GM21447 (cell line): Measurements from ENCODE around the gene ATP1A3.
"Not testable (repeated sequence)": the region's sequence is repeated elsewhere in the genome, so short reads cannot be mapped to it uniquely, and the experiment has no call there.

Experiments
- ATAC-seq: cut with Tn5 transposase; IDR thresholded peaks from one replicate; pipeline ENCODE4 v1.9.1; 2021; ENCODE audit not compliant: unreplicated experiment

The ATP1A3 gene

DNA sequence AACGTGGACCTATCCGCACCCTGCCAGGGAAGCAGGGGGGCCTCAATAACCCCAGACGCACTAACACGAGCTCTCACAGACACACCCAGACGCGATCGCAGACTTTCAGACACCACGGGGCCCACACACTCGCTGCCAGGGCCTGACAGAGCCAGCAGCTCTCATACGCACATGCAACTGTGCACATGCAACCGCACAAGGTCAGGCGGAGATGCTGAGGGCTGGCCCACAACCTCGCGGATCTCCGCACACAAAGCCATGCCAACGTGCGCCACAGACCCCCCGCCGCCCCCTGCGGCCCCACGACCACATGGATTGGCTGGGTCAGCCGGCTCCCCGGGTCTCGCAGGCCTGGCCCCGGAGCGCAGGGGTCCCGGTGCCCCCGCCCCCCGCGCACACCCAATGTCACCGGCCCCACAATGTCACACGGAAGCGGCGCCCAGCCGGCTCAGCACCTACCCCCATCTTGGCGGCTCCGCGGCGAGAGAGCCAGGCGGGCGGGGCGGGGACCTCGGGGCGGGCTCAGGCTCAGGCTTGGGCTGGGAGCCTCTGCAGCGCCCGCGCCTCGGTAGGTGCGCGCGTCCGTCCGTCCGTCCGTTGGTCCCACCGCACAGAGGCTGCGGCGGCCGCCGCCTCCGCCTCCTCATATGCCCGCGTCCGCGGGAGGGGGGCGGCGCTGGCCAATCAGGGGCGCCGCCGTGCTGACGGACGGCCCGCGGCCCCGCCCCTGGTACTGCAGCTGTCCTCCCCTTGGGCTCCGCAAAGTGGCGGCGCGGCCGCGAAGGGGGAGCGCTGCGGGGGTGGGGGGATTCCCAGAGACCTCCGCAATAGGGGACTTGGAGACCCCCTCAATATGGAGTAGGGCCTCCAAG lies at the start of gene ATP1A3:
Gene ATP1A3, minus strand, starts transcription at position 619 of the 872 bp plus-strand sequence. Its CDS starts 154 bp downstream, at position 465.
- ATAC-seq = no peak

DNA sequence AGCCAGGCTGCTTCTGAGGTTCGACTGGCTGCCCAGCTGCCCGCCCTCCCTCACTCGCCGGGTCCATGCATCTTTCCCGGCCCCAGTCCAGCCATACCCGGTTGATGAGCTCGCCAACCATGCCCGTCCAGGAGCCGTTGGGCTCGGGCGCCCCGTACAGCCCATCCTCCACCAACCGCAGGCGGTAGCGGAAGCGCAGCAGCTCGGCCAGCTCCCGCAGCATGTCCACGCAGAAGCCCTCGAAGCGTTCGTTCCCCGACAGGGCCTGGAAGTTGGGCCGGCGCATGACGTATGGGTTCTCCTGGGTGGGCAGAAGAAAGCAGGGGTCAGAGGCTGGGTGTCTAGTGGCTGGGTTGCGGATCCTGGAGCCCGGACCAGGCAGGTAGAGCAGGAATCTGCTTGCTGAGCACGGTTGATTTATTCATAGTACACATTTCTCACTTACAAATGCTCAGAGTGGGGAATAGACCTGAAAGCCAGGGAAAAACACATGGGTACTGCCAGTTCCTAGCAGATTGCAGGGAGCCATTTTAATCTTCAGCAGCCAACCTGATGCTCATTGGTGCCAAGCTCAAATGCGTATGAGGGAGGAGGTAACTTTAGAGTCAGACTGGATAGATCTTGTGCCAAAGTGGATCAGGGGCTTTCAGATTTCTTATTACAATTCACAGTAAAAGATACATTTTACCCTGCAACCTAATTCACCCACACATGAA lies 48.6 kb upstream of the ATP1A3 start:
- no peak for ATAC-seq

DNA sequence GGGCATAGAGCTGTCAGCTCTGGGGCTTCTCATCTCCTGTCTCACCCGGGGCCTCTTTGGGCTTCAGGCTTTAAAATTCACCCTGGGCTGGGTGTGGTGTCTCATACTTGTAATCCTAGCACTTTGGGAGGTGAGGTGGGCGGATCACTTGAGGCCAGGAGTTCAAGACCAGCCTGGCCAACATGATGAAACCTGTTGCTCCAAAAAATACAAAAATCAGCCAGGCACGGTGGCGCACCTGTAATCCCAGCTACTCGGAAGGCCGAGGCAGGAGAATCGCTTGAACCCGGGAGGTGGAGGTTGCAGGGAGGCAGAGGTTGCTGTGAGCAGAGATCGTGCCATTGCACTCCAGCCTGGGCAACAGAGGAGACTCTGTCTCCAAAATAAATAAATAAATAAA lies 46.5 kb upstream of the ATP1A3 start:
- not testable (repeated sequence) for ATAC-seq

- no peak for ATAC-seq
Observed at GRCh38 chr19:42040031-42040430, 46.0 kb upstream of the ATP1A3 start.

DNA sequence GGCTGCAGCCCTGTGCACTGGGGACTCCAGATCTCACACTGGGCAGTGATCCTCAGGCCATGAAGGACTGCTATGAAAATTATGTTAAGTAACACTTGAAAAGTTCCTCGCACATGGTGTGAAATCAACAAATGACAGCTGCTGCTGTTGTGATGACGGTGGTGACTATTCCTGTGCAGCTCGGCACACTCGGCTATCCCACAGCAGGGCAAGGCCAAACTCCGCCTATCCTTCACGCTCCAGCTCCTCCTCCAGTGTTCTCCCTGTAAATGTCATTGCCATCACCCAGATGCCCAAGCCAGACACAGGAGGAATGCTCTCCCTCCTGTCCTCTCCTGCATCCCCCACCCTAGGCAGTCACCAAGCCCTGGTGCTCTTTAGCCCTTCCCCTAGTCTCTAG lies 44.6 kb upstream of the ATP1A3 start:
- ATAC-seq = no peak

DNA sequence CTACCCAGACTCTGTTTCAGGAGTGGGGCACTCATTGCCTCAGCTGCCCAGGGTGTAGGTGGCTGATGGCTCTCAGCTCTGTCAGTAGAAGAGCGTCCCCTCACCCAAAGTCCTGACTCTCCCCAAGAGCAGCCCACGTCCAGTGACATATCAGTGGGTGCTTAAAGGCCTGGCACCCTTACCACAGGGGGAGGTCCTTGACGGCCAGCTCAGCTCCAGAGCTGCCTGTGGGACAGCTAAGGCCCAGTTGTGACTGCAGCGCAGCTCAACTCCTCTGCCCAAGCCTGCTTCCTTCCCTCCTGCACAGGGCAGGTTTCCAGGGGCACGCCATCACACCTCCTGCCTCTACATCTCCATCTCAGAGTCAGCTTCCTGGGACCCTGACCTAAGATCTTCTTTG lies 43.6 kb upstream of the ATP1A3 start:
- ATAC-seq = no peak

DNA sequence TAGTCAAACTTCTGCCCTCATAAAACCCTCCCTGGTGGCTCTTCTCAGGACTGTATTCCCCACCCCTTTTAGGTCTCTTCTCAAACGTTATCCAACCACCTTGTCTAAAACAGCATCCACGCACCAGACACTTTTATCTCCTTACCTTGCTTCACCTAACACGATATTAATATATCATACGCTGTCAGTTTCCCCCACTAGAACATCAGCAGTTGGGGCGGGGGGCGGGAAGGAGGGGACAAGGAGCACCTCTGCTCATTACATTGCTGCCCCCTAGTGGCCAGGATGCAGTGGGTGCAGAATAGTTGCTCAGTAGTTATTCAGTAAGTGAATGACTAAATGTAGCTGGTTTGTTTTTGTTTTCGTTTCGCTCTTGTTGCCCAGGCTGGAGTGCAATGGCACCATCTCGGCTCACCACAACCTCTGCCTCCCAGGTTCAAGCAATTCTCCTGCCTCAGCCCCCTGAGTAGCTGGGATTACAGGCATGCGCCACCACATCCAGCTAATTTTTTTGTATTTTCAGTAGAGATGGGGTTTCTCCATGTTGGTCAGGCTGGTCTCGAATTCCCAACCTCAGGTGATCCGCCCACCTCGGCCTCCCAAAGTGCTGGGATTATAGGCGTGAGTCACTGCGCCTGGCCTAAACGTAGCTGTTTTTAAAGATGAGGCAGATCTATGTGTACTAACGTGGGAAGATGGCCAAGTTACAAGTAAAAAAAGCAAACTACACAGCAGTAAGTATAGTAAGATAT lies 40.8 kb upstream of the ATP1A3 start:
- ATAC-seq = not testable (repeated sequence)

- no peak for ATAC-seq
Observed at GRCh38 chr19:42033413-42033812, 39.4 kb upstream of the ATP1A3 start.

GRCh38 chr19:42032431-42032830 lies 38.4 kb upstream of the ATP1A3 start:
- ATAC-seq = no peak

- ATAC-seq = no peak
Observed at GRCh38 chr19:42030645-42031440, 36.8 kb upstream of the ATP1A3 start.

- no peak for ATAC-seq
Observed at GRCh38 chr19:42028304-42029216, 34.5 kb upstream of the ATP1A3 start.

DNA sequence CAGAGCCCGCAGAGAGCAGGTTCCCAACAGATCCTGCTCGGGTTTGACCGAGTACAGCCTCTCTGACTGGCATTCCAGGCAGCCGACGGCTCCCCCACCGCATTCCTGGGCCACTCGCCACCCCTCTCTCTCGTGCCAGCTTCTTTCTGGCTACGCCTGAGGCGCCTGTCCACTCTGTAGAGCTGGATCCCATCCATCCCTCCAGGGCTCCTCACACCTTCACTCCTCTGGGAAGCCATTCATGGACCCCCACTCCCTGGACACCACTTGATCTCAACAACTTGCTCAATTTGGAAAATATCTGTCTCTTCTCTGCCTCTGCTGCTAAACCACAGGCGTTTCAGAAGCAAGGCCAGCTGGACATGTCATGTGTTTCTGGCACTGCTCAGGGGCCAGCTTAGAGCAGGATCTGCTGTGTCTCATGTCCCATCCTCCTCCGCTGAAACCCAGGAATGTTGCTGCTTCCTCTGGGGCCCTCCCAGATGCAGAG lies 30.6 kb upstream of the ATP1A3 start:
- no peak for ATAC-seq

GRCh38 chr19:42023943-42024260 lies 29.9 kb upstream of the ATP1A3 start:
- no peak for ATAC-seq

DNA sequence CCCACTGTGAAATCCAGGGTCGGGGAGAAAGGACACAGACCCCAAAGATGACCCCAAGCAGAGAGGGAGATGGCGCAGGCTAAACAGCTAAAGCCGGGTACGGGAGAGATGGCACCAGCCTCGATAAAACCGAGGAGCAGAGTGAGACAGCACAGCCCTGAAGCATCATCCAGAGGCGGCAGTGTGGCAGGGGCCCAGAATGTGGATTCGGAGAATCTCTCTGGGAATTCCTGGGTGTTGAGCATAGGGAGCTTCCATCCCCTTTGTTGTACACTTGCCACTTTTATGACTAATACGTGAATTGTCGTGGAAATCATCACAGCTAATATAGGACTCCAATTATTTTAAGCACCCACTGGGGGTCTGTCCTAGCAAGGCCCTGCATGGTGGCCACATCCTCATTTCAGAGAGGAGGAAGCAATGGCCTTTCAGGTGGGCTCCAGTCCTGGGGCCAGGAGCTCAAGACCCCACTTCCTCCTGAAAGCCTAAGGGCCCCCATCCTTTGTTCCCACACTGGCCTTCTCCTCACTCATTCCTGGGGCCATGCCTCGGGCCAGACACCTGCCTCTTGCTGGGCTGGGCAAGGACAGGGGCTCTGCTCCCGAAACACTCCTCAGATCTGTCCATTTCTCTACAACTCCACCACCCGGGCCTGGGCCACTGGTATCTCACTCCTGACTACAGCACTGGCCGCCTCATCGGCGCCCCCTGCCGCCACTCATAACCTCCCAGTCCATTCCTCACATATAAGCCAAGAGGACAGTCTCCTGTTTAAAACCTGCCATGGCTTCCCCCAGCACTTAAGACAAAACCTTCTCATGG lies 29.3 kb upstream of the ATP1A3 start:
- ATAC-seq = no peak

DNA sequence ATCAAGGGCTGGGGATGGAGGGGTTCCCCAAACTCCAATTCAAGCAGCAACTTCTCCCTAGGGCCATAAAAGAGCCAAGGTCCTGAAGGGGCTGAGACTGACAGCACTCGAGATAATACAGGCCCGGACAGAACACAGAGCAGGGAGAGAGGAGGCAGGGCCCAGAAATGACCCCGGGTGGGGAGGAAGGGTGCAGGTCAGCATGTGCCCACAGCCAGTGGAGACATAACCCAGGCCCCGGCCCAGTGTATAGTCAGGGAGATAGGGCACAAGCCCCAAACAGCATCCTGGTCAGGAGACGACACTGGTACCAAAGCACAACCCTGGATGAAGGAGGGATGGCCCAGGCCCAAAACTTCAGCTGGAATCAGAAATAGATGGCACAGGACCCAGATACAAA lies 28.6 kb upstream of the ATP1A3 start:
- no peak for ATAC-seq

DNA sequence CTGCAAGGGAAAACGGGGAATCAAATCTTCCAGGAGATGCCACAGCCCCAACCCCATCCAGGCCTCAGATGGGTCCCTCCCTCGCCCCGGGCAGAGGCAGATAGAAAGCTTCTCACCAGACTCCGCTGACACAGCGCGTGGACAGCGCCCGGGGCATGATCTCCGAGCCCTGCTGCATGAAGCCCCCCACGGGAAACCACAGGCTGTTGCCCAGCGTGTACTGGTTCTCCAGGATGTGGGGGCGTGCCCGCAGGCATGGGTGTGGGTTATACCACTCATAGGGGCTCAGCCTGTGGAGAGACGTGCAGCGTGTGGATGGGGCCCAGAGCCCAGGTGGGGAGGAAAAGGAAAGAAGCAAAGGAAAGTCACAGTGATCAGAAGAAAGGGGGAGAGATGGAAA lies 27.2 kb upstream of the ATP1A3 start:
- ATAC-seq = no peak

DNA sequence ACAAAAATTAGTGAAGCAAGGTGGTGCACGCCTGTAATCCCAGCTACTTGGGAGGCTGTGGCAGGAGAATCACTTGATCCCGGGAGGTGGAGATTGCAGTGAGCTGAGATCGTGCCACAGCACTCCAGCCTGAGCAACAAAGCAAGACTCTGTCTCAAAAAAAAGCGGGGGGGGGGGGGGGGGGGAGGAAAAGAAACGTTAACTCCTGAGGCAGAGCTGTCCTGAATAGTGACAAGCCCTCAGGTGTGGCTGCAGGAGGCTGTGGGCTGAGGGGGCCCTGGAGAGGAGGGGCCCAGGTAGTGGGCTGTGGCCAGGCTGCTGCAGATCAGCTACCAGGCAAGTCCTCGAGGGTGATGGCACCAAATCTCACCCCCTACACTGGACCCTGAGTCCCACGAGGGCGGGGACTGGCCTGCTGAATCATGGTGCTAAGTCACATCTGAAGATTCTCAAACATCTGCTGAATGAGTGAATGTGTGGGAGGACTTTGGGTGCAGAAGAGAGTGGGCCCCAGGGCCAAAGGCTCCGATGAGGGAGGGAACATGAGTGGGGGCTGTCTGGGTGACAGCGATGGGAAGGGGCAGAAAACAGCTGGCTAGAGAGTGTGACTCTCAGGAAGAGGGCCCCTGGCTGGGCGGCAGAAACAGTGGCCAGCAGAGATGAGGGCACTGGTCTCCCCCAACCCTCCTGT lies 24.6 kb upstream of the ATP1A3 start:
- no peak for ATAC-seq

DNA sequence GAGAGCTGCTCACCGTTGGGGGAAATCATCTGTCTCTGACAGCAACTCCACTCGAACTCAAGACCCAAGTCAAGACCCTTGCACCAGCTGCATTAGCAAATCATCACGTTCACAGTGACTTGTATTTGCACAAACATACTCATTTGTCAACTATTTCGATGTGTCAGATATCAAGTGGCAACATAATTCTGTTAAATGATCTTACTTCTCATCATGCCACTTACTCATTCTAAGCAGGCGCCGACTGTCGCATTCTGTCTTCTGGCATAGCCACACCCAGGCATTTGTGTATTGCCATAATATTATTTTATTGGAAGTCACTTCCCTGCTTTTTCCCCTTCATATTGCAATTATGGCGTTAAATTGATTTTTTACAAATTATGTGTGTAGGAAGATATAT lies 23.0 kb upstream of the ATP1A3 start:
- no peak for ATAC-seq
